Panc1 (cell line): Measurements from ENCODE around the gene CDH10.

Source experiments
- TCF7L2 ChIP-seq: IDR thresholded peaks from 2 replicates; pipeline ENCODE4 v1.6.1; 2011; ENCODE audit warnings: mild to moderate bottlenecking, low read depth, low read length, inconsistent platforms
- TF ChIP-seq, protein P1 (sequence below): fragments of 450-650 bp; IDR thresholded peaks from 2 replicates; pipeline ENCODE4 v1.5.1; 2017; ENCODE audit warnings: mild to moderate bottlenecking
- TF ChIP-seq, protein P2 (sequence below), 2 experiments: IDR thresholded peaks; 2 replicates each; pipeline ENCODE4 v1.6.1; 2011 to 2012; ENCODE audit warnings: low read depth in 2 of 2, control low read depth in 1 of 2, low read length in 1 of 2, mild to moderate bottlenecking in 1 of 2, moderate library complexity in 1 of 2; ENCODE audit not compliant: insufficient read depth in 1 of 2

GRCh38 chr5:24474685-24475084 lies 170.1 kb downstream of the CDH10 start:
- TF ChIP-seq, protein P1, sequence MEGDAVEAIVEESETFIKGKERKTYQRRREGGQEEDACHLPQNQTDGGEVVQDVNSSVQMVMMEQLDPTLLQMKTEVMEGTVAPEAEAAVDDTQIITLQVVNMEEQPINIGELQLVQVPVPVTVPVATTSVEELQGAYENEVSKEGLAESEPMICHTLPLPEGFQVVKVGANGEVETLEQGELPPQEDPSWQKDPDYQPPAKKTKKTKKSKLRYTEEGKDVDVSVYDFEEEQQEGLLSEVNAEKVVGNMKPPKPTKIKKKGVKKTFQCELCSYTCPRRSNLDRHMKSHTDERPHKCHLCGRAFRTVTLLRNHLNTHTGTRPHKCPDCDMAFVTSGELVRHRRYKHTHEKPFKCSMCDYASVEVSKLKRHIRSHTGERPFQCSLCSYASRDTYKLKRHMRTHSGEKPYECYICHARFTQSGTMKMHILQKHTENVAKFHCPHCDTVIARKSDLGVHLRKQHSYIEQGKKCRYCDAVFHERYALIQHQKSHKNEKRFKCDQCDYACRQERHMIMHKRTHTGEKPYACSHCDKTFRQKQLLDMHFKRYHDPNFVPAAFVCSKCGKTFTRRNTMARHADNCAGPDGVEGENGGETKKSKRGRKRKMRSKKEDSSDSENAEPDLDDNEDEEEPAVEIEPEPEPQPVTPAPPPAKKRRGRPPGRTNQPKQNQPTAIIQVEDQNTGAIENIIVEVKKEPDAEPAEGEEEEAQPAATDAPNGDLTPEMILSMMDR = no peak
- TF ChIP-seq TCF7L2 = no peak
- TF ChIP-seq, protein P2, sequence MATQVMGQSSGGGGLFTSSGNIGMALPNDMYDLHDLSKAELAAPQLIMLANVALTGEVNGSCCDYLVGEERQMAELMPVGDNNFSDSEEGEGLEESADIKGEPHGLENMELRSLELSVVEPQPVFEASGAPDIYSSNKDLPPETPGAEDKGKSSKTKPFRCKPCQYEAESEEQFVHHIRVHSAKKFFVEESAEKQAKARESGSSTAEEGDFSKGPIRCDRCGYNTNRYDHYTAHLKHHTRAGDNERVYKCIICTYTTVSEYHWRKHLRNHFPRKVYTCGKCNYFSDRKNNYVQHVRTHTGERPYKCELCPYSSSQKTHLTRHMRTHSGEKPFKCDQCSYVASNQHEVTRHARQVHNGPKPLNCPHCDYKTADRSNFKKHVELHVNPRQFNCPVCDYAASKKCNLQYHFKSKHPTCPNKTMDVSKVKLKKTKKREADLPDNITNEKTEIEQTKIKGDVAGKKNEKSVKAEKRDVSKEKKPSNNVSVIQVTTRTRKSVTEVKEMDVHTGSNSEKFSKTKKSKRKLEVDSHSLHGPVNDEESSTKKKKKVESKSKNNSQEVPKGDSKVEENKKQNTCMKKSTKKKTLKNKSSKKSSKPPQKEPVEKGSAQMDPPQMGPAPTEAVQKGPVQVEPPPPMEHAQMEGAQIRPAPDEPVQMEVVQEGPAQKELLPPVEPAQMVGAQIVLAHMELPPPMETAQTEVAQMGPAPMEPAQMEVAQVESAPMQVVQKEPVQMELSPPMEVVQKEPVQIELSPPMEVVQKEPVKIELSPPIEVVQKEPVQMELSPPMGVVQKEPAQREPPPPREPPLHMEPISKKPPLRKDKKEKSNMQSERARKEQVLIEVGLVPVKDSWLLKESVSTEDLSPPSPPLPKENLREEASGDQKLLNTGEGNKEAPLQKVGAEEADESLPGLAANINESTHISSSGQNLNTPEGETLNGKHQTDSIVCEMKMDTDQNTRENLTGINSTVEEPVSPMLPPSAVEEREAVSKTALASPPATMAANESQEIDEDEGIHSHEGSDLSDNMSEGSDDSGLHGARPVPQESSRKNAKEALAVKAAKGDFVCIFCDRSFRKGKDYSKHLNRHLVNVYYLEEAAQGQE (IDR thresholded peaks at IDR 0.05; ENCODE audit: insufficient read depth in 1 of 2, low read depth in 2 of 2, low read length in 1 of 2) = no peak
